Heart right ventricle (tissue), 16 donors: Measurements from ENCODE around the gene EME2. TPM values are rescaled to one million over a fixed set of nuclear protein-coding genes. Genes with fewer than 3 reads are reported as not detected.

Experiments
- ATAC-seq, 8 donors: fragments of 200-7000 bp; cut with Tn5 transposase; one replicate each; pipeline ENCODE4 v1.9.1; 2020; ENCODE audit warnings: mild to moderate bottlenecking in 8 of 8, moderate library complexity in 8 of 8, moderate number of reproducible peaks in 1 of 8
- DNase-seq, 2 donors: peaks; one replicate each; pipeline ENCODE4 v3.0.0-alpha.2; 2020
- H3K27ac ChIP-seq, 10 donors: fragments of 200-600 bp; sonication (generic) in 2 of 10; one replicate each; pipeline versions ENCODE4 v1.5.0 to v1.8.0; 2020 to 2022; ENCODE audit warnings: mild to moderate bottlenecking in 3 of 10
- H3K27me3 ChIP-seq, 7 donors: fragments of 200-600 bp; one replicate each; pipeline ENCODE4 v1.8.0; 2021 to 2022; ENCODE audit warnings: mild to moderate bottlenecking in 2 of 7
- H3K36me3 ChIP-seq, 9 donors: fragments of 200-600 bp; sonication (generic) in 1 of 9; one replicate each; pipeline versions ENCODE4 v1.5.0 to v1.8.0; 2020 to 2022; ENCODE audit warnings: mild to moderate bottlenecking in 2 of 9
- H3K4me1 ChIP-seq, 9 donors: fragments of 200-600 bp; sonication (generic) in 1 of 9; one replicate each; pipeline versions ENCODE4 v1.5.0 to v1.8.0; 2020 to 2022; ENCODE audit warnings: mild to moderate bottlenecking in 4 of 9
- H3K4me3 ChIP-seq, 10 donors: fragments of 200-600 bp; sonication (generic) in 2 of 10; one replicate each; pipeline versions ENCODE4 v1.5.0 to v1.8.0; 2020 to 2022; ENCODE audit warnings: mild to moderate bottlenecking in 7 of 10, moderate library complexity in 2 of 10
- H3K9me3 ChIP-seq, 11 donors: fragments of 200-600 bp in 10 of 11; sonication (generic) in 2 of 11; one replicate each; pipeline versions ENCODE4 v1.5.0 to v1.8.0; 2013 to 2022; ENCODE audit warnings: mild to moderate bottlenecking in 2 of 11, control low read depth in 1 of 11, moderate library complexity in 1 of 11
- CTCF ChIP-seq, 9 donors: fragments of 200-600 bp; sonication (generic) in 2 of 9; IDR thresholded peaks; one replicate each; pipeline versions ENCODE4 v1.5.0 to v1.8.0; 2021 to 2022; ENCODE audit warnings: antibody characterized with exemption in 9 of 9, mild to moderate bottlenecking in 5 of 9, moderate library complexity in 1 of 9
- WGBS, 2 donors: extraction: QIAGEN DNeasy Blood & Tissue Kit; methylation state at CpG; one replicate each; pipeline ENCODE4 v1.1.7; 2013; ENCODE audit warnings: inconsistent platforms in 1 of 2; 5-methylcytosine and 5-hydroxymethylcytosine counted together
- intact Hi-C, 10 donors: fragments of 100-400 bp; cut with DNase I; formaldehyde crosslinking; loops; one replicate each; pipeline versions ENCODE4 v1.11.1 to v1.14.2; 2022
- polyA plus RNA-seq, 2 donors: library from polyadenylated mRNA; stranded (reverse); fragments of 200-250 nt; gene quantifications; one replicate each; pipeline ENCODE4 v1.2.3, GENCODE V29; 2013
- total RNA-seq, 10 donors: library from RNA; stranded (reverse); fragmentation: NEBNext Ultra II Directional in 3 of 10; extraction: Animal tissue kit (Norgen Biotek cat#: 25700) in 3 of 10; gene quantifications; one replicate each; pipeline versions ENCODE4 v1.2.1 to v1.2.4, GENCODE V29; 2021 to 2023
- donor health status: Arrhythmogenic right ventricular cardiomyopathy.
- donor health status: ischemic (EF 13 %, LVEDD 7.1; RV severe dilation, severe dysfunction).
- donor health status: healthy with polysubstance abuse.
- donor health status: DM: no; HTN: yes; CAD: no.
- donor health status: DM: no; HTN: no; CAD: no.
- donor health status: ischemic (EF 25% LVEDD 6.9; RV normal size, moderate dysfunction).
- donor health status: ischemic (EF 25% LVEDD 5.7; RV mildly dilated, moderate dysfunction).
- donor health status: healthy.
- donor health status: DM: yes; HTN: yes; CAD: no.
- donor health status: Ischemic cardiomyopathy.
- donor health status: ischemic (EF 35%, LVEDD 5.7; RV mildly dilated, moderate dysfunction).
- donor health status: nonischemic (EF 11% LVEDD 7.7; RV severe dilation, severe dysfunction).
- donor health status: DM: yes; HTN: yes; CAD: no.
- donor health status: PGD.
- donor health status: ischemic (EF 29% LVEDD 5.4; RV normal size, mild dysfunction).
- donor health status: nonischemic (EF 23%, LVEDD 6.1; RV moderate dilation, normal function).

Gene EME2
- total and polyA plus RNA-seq, 12 donors, result 3.0 to 17.9 (median 7.3) TPM

DNA sequence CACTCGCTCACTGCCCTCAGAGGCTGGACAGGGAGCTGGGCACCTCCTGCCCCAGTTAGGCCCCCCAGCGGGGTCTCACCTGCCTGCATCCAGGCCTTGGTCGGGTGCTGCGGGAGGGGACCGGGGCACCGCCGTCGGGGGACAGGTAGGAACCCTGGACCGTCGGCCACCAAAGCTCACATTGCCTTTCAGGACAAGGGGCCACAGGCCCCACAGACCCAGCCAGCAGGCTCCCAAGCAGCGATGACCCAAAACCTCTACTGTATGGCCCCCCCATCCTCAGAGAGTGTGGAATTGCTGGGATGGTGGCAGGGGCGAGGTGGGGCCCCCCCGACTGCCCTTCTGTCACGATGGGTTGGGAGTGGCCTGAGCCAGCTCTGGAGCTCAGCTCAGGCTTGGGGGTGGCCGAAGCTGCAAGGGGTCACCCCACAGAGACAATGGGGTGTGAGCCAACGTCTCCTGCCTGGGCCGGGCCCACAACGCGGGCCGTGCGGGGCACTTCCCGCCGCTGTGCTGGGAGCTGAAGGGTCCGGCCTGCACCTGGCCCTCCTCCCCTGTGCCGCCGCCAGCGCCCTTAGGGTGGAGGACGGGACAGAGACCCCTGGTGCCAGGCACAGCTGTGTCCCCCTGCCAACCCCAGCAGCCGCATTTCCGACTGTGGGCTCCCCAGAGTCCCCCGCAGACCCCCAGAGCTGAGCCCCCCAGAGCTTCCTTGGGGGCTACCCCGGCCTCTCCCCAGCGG is 20.4 kb downstream of the EME2 start:
- no peak overlapping the region for H3K4me3 ChIP-seq
- TF ChIP-seq CTCF (IDR thresholded peaks at IDR 0.05), result no peak
- H3K27me3 ChIP-seq, result no peaks in the 10 kb centered on the region
- H3K27ac ChIP-seq, result no peak overlapping the region
- ATAC-seq (peak in 1 of 8 donors; percentile 20), DNase-seq (peak in 1 of 2 donors; percentile 2)
- WGBS, 2 donors, result 87 to 89% methylated on average over 32 to 33 of the region's 33 CpGs
- intact Hi-C loops, result loop anchor here in 1 of 10 donors (10.0 kb wide), 1 partner anchor 58 kb away; no protein-coding TSS in a partner anchor
- peaks cover 0 to 44% (median 7%) of the 10 kb centered on the region in 9 donors for H3K36me3 ChIP-seq
- peaks cover 0 to 10% (median 0%) of the 10 kb centered on the region in 11 donors for H3K9me3 ChIP-seq
- H3K4me1 ChIP-seq, result no peaks in the 10 kb centered on the region

GRCh38 chr16:1793578-1794220 is 21.1 kb downstream of the EME2 start, which contains the start of gene IGFALS:
Gene IGFALS, minus strand, starts transcription at chr16:1793705. Its CDS starts 53 bp downstream, at chr16:1793652.
- no peak for DNase-seq
- intact Hi-C loops, result loop anchor here in 1 of 10 donors (10.0 kb wide), 1 partner anchor 59 kb away; no protein-coding TSS in a partner anchor
- Histone ChIP-seq H3K4me3 (no peak within 1 kb of the TSS), H3K27me3 (no peaks in the 10 kb centered on the region), H3K9me3 (peaks cover 0 to 16% (median 0%) of the 10 kb centered on the region in 11 donors), H3K36me3 (peaks cover 0 to 37% (median 1%) of the 10 kb centered on the region in 9 donors), H3K4me1 (no peaks in the 10 kb centered on the region), H3K27ac (no peak within 1 kb of the TSS)
- 63 to 66% methylated on average over 28 of the region's 28 CpGs for WGBS, 2 donors
- no peak for TF ChIP-seq CTCF (IDR thresholded peaks at IDR 0.05)
- peak in 2 of 8 donors; percentile 16 to 19 for ATAC-seq

- intact Hi-C loops, result loop anchor here in 1 of 10 donors (10.0 kb wide), 1 partner anchor 60 kb away; no protein-coding TSS in a partner anchor
- no peak overlapping the region for H3K27ac ChIP-seq
- H3K9me3 ChIP-seq, result peaks cover 0 to 16% (median 0%) of the 10 kb centered on the region in 11 donors
- ATAC-seq (peak in 2 of 8 donors; percentile 7 to 10), DNase-seq (peak in 1 of 2 donors; percentile 3)
- H3K27me3 ChIP-seq, result no peaks in the 10 kb centered on the region
- peaks cover 0 to 31% (median 0%) of the 10 kb centered on the region in 9 donors for H3K36me3 ChIP-seq
- WGBS, 2 donors, result 63 to 64% methylated on average over 18 of the region's 18 CpGs
- TF ChIP-seq CTCF (IDR thresholded peaks at IDR 0.05), result no peak
- no peaks in the 10 kb centered on the region for H3K4me1 ChIP-seq
- H3K4me3 ChIP-seq, result no peak overlapping the region
Measured at GRCh38 chr16:1794221-1794871, 21.7 kb downstream of the EME2 start.
